Neural crest cell (in vitro differentiated cells): ENCODE measurements around the gene KCTD8. TPM values are rescaled to one million over a fixed set of nuclear protein-coding genes. Genes with fewer than 3 reads are reported as not detected.
"Not testable (repeated sequence)": the region's sequence is repeated elsewhere in the genome, so short reads cannot be mapped to it uniquely, and the experiment has no call there.

Experiments used
- DNase-seq: peaks from one replicate; pipeline ENCODE4 v3.0.0; 2021; ENCODE audit warnings: low read depth, mixed read lengths, low spot score
- H3K27ac Mint-ChIP-seq: one replicate; pipeline ENCODE4 v1.8.0; 2021; ENCODE audit warnings: mild to moderate bottlenecking, mixed read lengths; ENCODE audit not compliant: unreplicated experiment
- H3K27me3 Mint-ChIP-seq: 2 replicates; pipeline ENCODE4 v1.8.0; 2021; ENCODE audit warnings: low read depth, mild to moderate bottlenecking, mixed read lengths
- H3K36me3 Mint-ChIP-seq: 2 replicates; pipeline ENCODE4 v1.8.0; 2021; ENCODE audit warnings: low read depth, mild to moderate bottlenecking, mixed read lengths
- H3K4me1 Mint-ChIP-seq: 2 replicates; pipeline ENCODE4 v1.8.0; 2021; ENCODE audit warnings: mixed read lengths
- H3K4me3 Mint-ChIP-seq: one replicate; pipeline ENCODE4 v1.8.0; 2021; ENCODE audit warnings: mild to moderate bottlenecking, mixed read lengths
- H3K9me3 Mint-ChIP-seq: 2 replicates; pipeline ENCODE4 v1.8.0; 2021; ENCODE audit warnings: mixed read lengths
- total RNA-seq: library from RNA; stranded (reverse); gene quantifications from 2 replicates; pipeline ENCODE4 v1.2.1, GENCODE V29; 2021
- TF ChIP-seq, protein P1 (sequence below): fragments of 200-600 bp; sonication (generic); conservative IDR thresholded peaks from 2 replicates; pipeline ENCODE4 v1.5.0; 2021; ENCODE audit warnings: antibody characterized with exemption, mild to moderate bottlenecking

The KCTD8 gene
- total RNA-seq, 1 donor from 2014 or later, result not detected

DNA sequence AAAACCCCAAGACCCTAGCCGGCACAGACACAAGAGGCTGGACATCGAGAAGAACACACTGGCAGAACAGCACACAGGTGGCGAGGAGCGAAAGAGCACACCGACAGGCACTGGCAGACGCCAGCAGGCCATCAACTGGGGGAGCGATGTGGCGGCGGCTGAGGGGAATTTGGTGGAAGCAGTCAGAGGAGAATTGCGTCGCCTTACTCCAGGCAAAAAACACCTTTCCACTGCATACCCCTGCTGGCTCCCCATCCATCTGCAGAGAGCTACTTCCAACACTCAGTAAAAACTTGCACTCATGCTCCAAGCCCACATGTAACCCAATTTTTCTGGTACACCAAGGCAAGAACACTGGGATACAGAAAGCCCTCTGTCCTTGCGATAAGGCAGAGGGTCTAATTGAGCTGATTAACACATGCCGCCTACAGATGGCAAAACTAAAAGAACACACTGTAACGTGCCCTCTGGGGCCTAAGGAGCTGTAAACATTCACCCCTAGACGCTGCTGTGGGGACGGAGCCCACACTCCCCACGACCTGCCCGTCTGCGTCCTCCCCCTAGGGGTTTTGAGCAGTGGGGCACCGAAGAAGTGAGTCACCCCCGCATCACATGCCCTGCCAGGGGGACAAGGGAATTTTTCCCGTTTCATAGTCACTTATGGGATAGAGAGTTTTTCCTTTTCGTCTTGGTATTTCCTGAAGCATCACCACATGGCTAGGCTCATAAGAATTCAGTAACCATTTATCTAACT lies 262.3 kb downstream of the KCTD8 start:
- TF ChIP-seq, protein P1, sequence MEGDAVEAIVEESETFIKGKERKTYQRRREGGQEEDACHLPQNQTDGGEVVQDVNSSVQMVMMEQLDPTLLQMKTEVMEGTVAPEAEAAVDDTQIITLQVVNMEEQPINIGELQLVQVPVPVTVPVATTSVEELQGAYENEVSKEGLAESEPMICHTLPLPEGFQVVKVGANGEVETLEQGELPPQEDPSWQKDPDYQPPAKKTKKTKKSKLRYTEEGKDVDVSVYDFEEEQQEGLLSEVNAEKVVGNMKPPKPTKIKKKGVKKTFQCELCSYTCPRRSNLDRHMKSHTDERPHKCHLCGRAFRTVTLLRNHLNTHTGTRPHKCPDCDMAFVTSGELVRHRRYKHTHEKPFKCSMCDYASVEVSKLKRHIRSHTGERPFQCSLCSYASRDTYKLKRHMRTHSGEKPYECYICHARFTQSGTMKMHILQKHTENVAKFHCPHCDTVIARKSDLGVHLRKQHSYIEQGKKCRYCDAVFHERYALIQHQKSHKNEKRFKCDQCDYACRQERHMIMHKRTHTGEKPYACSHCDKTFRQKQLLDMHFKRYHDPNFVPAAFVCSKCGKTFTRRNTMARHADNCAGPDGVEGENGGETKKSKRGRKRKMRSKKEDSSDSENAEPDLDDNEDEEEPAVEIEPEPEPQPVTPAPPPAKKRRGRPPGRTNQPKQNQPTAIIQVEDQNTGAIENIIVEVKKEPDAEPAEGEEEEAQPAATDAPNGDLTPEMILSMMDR, result no peak
- DNase-seq, result no peak
- H3K27me3 Mint-ChIP-seq, result no peaks in the 10 kb centered on the region
- no peaks in the 10 kb centered on the region for H3K36me3 Mint-ChIP-seq
- H3K9me3 Mint-ChIP-seq, result no peaks in the 10 kb centered on the region
- no peak overlapping the region for H3K27ac Mint-ChIP-seq
- H3K4me3 Mint-ChIP-seq, result no peak overlapping the region
- H3K4me1 Mint-ChIP-seq, result no peaks in the 10 kb centered on the region

DNA sequence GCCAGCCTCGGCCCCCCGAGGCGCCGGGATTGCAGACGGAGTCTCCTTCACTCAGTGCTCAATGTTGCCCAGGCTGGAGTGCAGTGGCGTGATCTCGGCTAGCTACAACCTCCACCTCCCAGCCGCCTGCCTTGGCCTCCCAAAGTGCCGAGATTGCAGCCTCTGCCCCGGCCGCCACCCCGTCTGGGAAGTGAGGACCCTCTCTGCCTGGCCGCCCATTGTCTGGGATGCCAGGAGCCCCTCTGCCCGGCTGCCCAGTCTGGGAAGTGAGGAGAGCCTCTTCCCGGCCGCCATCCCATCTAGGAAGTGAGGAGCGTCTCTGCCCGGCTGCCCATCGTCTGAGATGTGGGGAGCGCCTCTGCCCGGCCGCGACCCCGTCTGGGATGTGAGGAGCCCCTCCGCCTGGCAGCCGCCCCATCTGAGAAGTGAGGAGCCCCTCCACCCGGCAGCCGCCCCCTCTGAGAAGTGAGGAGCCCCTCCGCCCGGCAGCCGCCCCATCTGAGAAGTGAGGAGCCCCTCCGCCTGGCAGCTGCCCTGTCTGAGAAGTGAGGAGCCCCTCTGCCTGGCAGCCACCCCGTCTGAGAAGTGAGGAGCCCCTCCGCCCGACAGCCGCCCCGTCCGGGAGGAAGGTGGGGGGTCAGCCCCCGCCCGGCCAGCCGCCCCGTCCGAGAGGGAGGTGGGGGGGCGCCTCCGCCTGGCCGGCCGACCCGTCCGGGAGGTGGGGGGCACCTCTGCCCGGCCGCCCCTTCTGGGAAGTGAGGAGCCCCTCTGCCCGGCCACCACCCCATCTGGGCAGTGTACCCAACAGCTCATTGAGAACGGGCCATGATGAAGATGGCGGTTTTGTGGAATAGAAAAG lies 266.9 kb downstream of the KCTD8 start:
- not testable (repeated sequence) for H3K27ac Mint-ChIP-seq, H3K4me3 Mint-ChIP-seq, H3K4me1 Mint-ChIP-seq

DNA sequence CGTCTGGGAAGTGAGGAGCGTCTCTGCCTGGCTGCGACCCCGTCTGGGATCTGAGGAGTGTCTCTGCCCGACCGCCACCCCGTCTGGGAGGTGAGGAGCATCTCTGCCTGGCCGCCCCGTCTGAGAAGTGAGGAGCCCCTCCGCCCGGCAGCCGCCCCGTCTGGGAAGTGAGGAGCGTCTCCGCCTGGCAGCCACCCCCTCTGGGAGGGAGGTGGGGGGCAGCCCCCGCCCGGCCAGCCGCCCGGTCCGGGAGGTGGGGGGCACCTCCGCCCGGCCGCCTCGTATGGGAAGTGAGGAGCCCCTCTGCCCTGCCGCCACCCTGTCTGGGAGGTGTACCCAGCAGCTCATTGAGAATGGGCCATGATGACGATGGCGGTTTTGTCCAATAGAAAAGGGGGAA lies 280.8 kb downstream of the KCTD8 start:
- not testable (repeated sequence) for H3K9me3 Mint-ChIP-seq, H3K4me3 Mint-ChIP-seq, H3K36me3 Mint-ChIP-seq, H3K27ac Mint-ChIP-seq, H3K27me3 Mint-ChIP-seq, H3K4me1 Mint-ChIP-seq, DNase-seq

More for the DNA sequence above, 266.9 kb downstream of the KCTD8 start:
- DNase-seq, H3K36me3 Mint-ChIP-seq, H3K9me3 Mint-ChIP-seq, H3K27me3 Mint-ChIP-seq: not testable (repeated sequence)

DNA sequence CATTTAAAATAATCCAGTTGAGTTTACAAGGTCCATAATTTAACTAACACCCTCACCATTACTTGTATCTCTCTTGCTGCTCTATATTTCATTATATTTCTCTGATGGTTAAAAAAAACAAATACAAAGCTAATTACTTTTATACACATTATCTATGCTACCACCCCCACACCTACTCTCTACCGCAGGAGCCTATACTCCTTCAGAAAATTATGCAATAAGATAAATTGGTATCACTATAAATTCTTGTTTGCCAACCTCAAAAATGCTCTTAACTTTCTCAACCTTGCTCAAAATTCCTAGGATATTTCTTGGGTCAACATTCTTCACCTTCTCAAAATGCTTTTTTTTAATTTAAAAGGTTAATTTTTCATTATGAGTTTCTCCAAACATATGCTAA lies 282.7 kb downstream of the KCTD8 start:
- H3K27ac Mint-ChIP-seq, result no peak overlapping the region
- TF ChIP-seq, protein P1, result no peak
- H3K9me3 Mint-ChIP-seq, result no peaks in the 10 kb centered on the region
- H3K4me3 Mint-ChIP-seq, result no peak overlapping the region
- DNase-seq, result no peak
- H3K4me1 Mint-ChIP-seq, result no peaks in the 10 kb centered on the region
- H3K27me3 Mint-ChIP-seq, result no peaks in the 10 kb centered on the region
- no peaks in the 10 kb centered on the region for H3K36me3 Mint-ChIP-seq

- TF ChIP-seq, protein P1, result no peak
- Mint-ChIP-seq H3K36me3 (no peaks in the 10 kb centered on the region), H3K9me3 (no peaks in the 10 kb centered on the region), H3K27me3 (no peaks in the 10 kb centered on the region), H3K4me1 (no peaks in the 10 kb centered on the region), H3K4me3 (no peak overlapping the region), H3K27ac (no peak overlapping the region)
- DNase-seq, result no peak
Measured at GRCh38 chr4:44162538-44163270, 285.9 kb downstream of the KCTD8 start.

DNA sequence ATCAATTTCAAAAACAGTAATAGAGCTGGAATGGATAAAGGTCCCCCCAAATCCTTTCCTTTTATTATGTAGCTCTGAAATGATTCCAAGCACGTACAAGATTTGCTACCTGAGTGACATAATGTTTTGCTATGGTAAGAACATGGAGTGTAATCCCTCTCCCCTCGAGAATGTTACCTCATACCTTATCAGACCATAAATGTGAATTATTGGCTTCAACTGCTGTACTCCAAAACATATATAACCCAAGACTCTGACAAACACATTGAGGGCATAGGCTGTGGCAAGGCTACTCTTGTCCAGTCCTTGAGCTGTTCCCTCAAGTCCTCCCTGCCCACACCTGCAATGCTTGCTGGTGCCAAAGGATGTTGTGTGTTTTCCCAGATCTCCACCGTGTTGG lies 286.9 kb downstream of the KCTD8 start:
- Mint-ChIP-seq H3K36me3 (no peaks in the 10 kb centered on the region), H3K4me3 (no peak overlapping the region), H3K4me1 (no peaks in the 10 kb centered on the region), H3K9me3 (no peaks in the 10 kb centered on the region), H3K27me3 (no peaks in the 10 kb centered on the region), H3K27ac (no peak overlapping the region)
- no peak for DNase-seq
- TF ChIP-seq, protein P1, result no peak
